H7 (cell line): ENCODE data around the gene TANC2. TPM values are rescaled to one million over a fixed set of nuclear protein-coding genes. Genes with fewer than 3 reads are reported as not detected.

Experiments used
- DNase-seq: peaks from one replicate; pipeline ENCODE4 v3.0.0; 2012
- H3K27me3 ChIP-seq: 2 replicates; pipeline ENCODE4 v1.6.0; 2011; ENCODE audit warnings: mild to moderate bottlenecking, low read length; ENCODE audit not compliant: control insufficient read depth, insufficient read depth
- H3K36me3 ChIP-seq: replicated peaks from 2 replicates; pipeline ENCODE4 v1.5.1; 2011; ENCODE audit warnings: low read length; ENCODE audit not compliant: control insufficient read depth, insufficient read depth
- H3K4me3 ChIP-seq: 2 replicates; pipeline ENCODE4 v1.5.1; 2011; ENCODE audit warnings: low read depth, mild to moderate bottlenecking, control low read depth, low read length, moderate library complexity; ENCODE audit not compliant: insufficient read depth
- total RNA-seq: library from RNA; depleted of rRNA; stranded (reverse); fragments of >200 nt; shearing (Covaris generic); gene quantifications from 2 replicates; pipeline ENCODE4 v1.2.3, GENCODE V29; 2014; rRNA removed

TANC2 gene
- 2.1 and 17.3 TPM in 2 replicates for total RNA-seq

DNA sequence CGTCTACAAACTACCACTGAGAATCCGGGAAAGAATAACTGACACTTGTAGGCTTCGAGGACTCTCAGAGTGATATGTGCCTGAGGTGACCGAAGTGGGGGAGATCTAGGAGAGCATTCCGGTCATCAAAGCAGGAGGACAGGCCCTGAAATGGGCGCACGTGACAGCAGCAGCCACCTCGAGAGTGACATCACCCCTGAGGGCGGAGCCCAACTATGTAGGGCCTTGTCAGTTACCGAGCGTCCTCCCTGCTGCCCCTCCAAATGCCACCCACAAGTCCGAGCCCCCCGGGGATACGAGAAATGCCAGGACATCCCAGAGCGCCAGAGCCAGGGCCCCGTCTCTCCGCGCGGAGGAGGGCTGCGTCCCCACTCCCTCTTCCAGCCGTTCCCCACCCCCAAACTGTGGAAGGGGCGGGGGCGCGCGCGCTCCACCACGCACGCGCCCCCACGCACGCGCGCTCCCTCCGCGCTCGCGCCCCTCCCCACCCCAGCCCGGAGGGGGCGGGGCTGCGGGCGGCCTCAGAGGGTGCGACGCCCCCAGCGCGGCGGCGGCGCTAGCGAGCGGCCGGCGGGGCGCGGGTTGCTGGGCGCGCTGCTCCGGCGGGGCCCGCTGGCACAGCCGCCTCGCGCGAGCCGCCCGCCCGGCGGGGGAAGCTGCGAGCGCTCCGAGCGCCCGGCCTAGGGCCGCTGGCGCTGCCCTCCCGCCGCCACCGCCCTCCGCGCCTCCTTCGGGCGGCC, at the start of gene TANC2:
TSS of gene TANC2 (plus strand) at position 550 of the 740 bp plus-strand sequence. CDS start 43,325 bp downstream, outside the sequence.
- Histone ChIP-seq H3K27me3 (peaks cover 16% of the 10 kb centered on the region), H3K4me3 (peak within 1 kb of the TSS; percentile 67), H3K36me3 (no peaks in the 10 kb centered on the region)
- DNase-seq: peak; percentile 91

DNA sequence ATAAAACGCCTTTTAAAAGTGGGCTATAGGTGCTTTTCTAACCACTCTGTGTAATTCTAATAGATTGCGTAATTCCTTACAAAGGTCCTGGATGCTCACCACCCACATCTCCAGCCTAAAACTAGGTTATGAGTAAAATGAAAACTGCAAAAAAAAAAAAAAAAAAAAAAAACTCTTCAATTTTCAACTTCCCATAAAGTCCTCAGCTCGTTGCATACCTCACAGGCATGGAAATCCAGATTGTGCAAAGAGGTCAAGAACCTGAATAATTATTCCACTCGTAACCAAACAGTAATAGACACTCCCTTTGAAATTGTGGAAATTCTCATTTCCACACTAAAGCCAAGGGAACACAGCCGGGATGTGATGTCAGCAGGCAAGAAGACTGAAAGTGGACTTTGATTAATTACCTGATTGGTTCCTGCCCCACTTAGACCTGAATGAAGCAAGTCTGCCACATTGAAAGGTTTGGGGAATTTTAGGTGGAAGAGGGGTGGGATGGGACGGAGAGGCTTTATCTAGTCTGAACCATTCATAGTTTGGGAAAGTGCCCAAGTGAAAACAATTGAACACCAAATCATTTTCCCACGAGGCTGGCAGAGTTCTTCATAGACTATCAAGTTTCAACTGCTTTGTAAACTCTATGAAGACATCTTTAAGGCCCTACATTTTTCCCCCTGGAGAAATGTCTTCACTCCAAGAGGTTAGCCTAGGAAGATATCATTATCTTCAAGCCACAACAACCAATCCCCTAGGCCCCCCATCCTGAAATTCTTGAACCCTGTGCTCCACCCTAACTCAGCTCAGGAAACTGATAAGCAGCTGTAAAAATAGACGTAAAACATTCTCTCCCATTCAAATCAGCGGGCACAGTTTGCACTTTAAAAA, 49.1 kb upstream of the TANC2 start:
- no peak overlapping the region for H3K4me3 ChIP-seq
- DNase-seq: no peak
- no peaks in the 10 kb centered on the region for H3K27me3 ChIP-seq
- H3K36me3 ChIP-seq: no peaks in the 10 kb centered on the region

DNA sequence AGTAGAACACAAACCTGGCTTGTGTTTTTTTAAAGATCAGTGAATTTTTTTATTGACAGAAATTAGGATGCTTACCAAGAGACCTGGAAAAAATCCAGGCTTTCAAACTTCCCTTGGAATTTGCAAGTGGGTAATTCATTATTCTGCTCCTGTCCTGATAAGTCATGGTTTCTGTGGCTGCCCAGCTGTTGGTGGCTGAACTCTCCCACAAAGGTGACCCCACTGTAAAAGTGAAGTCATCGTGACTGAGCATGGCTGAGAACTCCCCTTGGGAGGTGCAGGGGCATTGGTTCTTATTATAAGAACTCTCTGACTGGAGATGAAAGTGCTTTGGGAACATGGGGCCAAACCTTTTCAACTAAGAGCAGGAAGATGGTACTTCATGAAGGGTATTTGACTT, 46.6 kb upstream of the TANC2 start:
- Histone ChIP-seq H3K27me3 (no peaks in the 10 kb centered on the region), H3K4me3 (no peak overlapping the region), H3K36me3 (no peaks in the 10 kb centered on the region)
- DNase-seq: no peak

DNA sequence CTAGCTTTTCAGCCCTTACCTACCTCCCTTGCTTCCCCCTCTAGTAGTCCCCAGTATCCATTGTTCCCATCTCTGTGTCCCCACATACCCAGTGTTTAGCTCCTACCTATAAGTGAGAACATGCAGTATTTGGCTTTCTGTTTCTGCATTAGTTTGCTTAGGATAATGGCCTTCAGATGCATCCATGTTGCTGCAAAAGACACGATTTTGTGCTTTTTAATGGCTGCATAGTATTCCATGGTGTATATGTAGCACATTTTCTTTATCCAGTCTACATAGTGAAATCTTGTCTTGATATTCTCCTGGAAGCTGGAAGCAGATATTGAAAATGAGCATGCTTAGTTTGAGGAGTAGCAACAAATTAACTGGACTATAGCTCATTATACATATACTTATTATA, 45.7 kb upstream of the TANC2 start:
- DNase-seq: no peak
- H3K36me3 ChIP-seq: no peaks in the 10 kb centered on the region
- no peak overlapping the region for H3K4me3 ChIP-seq
- H3K27me3 ChIP-seq: no peaks in the 10 kb centered on the region

DNA sequence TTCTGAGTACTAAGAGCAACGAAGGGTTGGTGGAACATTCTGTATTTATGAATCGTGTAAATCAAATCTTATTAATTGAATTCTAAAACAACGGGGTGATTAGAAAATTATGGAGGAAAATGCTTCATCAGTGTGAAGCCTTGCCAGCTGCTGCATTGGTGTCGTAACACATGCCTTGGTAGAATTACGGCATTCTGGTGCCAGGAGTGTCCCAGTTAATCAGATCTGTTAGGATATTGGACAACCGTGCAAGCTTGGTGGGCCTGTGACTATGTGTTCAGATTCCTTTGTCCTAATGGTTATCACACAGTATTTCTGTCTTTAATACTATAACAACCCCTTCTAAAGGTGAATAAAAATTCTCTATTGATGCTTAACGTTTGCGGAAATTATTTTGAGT, 44.2 kb upstream of the TANC2 start:
- Histone ChIP-seq H3K36me3 (no peaks in the 10 kb centered on the region), H3K27me3 (no peaks in the 10 kb centered on the region), H3K4me3 (no peak overlapping the region)
- no peak for DNase-seq

DNA sequence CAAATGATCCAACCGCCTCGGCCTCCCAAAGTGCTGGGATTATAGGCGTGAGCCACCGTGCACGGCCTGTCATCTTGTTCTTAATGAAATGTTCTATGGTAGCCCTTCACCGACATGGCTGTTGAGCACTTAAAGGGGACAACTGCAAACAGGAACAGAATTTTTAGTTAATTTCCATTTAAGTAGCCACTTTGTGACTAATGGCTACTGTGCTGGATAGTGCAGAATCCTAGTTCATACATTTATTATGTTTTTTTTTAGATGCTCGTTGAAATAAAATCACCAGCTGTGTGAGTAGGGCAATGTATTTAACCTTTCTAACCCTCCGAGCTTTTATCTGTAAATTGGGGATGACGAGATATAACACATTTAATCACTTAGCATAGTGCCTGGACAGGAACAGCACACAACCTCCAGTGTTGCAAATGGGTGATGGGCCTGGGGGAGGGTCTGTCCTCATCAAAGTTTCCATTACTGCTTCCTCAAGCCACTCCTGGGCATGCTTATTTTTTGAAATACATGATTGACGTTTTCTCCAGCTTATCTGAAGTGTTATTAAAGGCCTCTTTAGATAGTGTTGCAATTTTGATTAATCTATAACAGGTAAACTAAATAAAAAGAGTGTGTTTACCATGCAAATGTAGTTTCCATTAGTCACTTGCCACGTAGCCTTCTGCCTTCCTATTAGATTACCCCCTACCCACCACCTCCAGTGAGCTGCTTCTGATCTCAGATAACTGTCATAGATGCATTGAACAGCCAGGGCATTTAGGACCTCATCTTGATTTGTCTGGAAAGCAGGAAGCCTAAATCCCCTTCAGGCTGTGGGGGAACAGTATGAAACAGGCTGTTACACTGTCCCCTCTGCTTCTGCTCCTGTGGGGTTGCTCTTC, 42.5 kb upstream of the TANC2 start:
- DNase-seq: no peak
- no peak overlapping the region for H3K4me3 ChIP-seq
- H3K27me3 ChIP-seq: no peaks in the 10 kb centered on the region
- H3K36me3 ChIP-seq: no peaks in the 10 kb centered on the region

DNA sequence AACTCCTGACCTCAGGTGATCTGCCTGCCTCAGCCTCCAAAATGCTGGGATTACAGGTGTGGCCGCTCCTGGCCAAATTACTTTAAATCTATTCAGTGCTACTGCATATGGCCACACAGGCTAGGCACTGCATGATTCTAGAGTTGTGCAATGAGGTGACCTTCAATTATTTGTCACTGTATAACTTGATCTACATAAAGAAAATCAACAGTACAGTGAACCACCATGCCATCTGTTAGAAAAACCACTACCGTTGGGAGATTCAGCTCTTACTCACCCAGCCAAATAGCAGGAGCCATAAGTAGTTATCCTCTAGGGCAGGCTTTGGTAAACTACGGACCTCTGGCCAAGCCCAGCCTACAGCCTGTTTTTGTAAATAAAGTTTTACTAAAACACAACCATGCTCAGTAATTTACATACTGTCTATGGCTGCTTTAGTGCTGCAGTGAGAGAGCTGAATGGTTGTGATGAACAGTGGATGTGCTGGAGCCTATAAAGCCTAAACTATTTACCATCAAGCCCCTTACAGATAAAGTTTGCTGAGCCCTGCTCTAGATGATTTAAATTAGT, 40.7 kb upstream of the TANC2 start:
- H3K27me3 ChIP-seq: no peaks in the 10 kb centered on the region
- no peaks in the 10 kb centered on the region for H3K36me3 ChIP-seq
- H3K4me3 ChIP-seq: no peak overlapping the region
- no peak for DNase-seq

DNA sequence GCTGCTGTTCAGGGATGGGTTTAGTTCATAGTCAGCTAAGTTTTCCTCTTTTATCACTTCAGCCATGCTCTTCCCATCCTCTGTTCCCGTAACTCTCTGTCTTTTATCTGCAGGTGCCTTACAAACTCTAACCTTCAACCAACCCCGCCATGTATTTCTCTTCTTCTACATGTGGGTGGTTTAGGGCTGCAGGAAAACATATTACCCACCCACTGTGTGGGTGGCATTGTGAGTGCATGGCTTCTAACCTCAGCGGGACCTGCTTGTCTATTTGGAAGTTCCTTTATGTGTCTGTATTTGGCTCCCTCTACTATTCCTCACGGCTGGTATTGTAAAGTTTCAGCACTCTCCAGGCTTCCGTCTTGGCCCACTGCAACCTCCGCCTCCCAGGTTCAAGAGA, 39.0 kb upstream of the TANC2 start:
- H3K4me3 ChIP-seq: no peak overlapping the region
- DNase-seq: no peak
- no peaks in the 10 kb centered on the region for H3K27me3 ChIP-seq
- no peaks in the 10 kb centered on the region for H3K36me3 ChIP-seq

DNA sequence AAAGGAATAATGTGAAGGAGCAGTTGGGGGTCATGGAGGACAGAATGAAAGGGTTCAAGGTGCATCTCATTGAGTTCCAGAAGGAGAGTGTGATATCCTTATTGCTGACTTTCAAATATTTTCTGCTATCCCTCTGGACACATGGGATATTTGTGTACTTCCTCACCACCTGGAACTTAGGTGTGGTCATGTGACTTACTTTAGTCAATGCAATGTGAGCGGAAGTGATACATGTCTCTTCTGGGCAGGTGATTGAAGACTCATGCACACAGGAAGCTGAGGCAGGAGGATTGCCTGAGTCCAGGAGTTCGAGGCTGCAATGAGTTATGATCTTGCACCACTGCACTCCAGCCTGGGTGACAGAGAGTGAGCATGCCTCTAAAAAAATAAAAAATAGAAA, 36.7 kb upstream of the TANC2 start:
- H3K36me3 ChIP-seq: no peaks in the 10 kb centered on the region
- DNase-seq: no peak
- no peak overlapping the region for H3K4me3 ChIP-seq
- H3K27me3 ChIP-seq: no peaks in the 10 kb centered on the region

DNA sequence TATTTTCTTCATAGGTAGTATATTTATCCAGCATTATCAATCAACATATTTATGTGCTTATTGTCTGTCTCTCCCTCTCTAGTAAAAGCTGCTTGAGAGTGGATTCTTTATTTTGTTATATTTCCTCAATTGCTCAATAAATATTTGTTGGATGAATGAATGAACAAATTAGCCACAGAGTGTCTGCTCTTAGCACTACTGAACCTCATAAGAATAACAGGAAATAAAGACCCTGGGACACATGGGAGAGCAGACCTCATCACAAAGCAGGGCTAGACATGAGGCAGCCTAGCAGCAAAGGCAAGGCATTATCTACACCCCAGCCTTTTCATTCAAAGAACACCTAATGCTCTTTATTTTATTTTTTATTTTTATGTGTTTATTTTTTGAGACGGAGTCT, 34.9 kb upstream of the TANC2 start:
- H3K27me3 ChIP-seq: no peaks in the 10 kb centered on the region
- H3K4me3 ChIP-seq: no peak overlapping the region
- DNase-seq: no peak
- H3K36me3 ChIP-seq: no peaks in the 10 kb centered on the region

DNA sequence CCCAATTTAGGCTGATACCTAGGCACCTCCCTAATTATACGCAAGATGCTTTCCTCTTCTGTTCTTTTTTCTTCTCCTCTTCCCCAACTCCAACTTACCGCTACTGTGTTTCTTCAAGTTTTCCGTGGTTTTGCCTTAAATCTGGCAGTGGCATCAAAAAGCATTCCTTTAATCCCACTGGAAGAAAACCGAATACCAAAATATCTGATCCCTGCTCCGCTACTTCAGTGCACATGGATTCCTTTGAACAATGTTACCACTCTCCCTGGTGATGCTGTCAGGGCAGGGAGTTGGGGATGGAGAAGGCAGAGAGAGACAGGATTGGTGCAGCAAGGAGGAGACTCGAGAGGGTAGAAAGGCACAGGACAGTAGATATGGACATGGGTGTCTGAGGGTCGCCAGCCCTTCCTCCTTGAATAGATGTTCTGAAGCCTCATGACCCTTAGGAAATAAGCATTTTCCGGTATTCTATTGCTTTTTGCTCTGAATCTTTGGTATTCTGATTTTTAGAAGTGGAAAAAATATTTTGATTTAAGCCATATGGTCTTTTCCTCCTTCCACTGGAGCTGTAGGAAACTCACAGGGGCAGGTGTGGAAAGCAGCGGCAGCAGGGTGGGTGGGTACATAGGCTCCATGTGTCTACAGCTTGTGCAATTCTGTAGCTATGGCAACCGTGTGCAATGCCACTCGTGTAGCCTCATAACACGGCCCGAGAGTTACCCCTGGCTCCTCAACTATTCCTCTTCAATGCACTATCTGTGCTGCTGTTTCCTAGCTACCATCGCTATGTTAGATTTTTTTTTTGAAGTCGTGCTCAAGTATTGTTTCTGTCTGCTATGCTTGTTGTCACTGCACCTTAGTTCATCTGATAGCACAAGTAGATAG, 32.3 kb upstream of the TANC2 start:
- Histone ChIP-seq H3K27me3 (no peaks in the 10 kb centered on the region), H3K36me3 (no peaks in the 10 kb centered on the region), H3K4me3 (no peak overlapping the region)
- DNase-seq: no peak

DNA sequence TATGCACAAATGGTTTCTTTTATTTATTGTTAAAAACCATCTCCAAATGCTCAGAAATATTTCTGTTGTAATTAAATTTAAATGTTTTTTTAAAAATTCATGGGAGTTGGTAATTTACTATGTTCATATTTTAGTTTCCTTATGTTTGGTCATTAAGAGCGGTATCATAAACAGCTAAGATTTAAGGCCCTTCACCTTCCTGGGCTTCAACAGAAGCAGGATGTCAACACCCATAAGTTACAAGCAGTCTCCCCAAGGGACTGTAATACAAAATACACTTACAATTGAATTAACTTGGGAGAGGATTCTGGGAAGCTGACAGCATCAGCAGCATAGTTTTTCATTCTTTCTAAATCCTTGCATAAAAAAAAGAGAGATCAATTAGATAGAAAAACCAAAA, 30.9 kb upstream of the TANC2 start:
- Histone ChIP-seq H3K27me3 (no peaks in the 10 kb centered on the region), H3K36me3 (no peaks in the 10 kb centered on the region), H3K4me3 (no peak overlapping the region)
- no peak for DNase-seq

DNA sequence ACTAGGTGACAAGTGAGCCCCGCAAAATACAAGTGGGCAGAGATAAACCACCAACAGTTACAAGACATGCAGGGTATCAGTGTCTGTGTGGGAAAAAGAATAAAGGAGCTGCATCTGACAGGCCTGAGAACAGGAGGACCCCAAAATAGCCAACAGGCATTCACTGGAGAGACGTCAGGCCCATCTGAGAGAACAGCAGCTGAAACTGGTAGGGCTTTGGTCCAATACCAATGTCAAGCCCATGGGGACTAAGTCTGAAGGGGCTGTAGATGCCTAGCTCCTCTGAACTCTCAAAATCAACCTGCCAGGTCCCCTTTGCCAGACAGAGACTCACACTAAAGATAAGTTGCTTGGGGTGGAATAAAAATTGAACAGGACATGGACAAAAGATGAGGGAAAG, 30.5 kb upstream of the TANC2 start:
- H3K36me3 ChIP-seq: no peaks in the 10 kb centered on the region
- DNase-seq: no peak
- H3K4me3 ChIP-seq: no peak overlapping the region
- no peaks in the 10 kb centered on the region for H3K27me3 ChIP-seq
